ENCODE measurements around the gene SLC13A5.

The SLC13A5 gene

DNA sequence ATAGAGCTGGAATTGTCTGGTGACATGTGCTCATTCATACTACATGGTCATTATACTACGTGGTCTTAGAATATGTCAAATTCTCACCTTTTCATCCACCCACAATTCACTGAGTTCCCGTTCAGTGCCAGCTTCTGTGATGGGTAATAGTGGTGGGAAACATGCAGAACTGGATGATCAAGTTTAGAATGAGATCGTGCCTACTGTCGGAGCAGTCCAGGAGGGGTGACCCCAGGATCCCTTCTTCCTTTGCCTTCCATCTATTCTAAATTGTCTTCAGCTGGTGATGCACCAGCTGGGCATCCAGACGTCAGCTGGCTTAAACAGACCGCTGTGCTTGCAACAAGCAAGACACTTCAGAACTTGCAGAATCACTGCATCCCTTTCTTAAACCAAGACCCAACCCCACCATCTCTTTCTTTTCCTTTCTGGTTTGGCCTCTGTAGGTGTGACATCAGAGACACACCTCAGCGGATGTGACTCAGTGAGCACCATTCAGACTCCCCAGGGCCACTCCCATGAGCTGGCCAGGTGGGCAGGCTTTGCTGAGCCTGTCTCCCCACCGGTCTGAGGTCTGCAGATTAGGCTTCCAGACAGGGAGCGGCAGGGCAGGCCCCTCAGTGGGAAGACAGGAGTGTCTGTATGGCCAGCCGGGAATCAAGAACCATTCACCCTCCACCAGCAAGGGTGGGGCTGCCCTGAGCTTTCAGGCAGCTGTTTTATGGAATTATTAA, 43.5 kb downstream of the SLC13A5 start:
- Histone ChIP-seq H3K4me3 (ENCODE audit: low read depth in 1 of 2, low read length in 1 of 2) (no peak overlapping the region), H3K9me3 (no peaks in the 10 kb centered on the region), H3K27ac (no peak overlapping the region), H3K27me3 (peaks cover 82% of the 10 kb centered on the region), H3K36me3 (no peaks in the 10 kb centered on the region), H3K4me1 (ENCODE audit: control insufficient read depth in 1 of 2, insufficient read depth in 1 of 2, low read depth in 1 of 2, low read length in 1 of 2) (peaks cover 0 to 2% of the 10 kb centered on the region in 2 experiments)
- TF ChIP-seq, protein P1, sequence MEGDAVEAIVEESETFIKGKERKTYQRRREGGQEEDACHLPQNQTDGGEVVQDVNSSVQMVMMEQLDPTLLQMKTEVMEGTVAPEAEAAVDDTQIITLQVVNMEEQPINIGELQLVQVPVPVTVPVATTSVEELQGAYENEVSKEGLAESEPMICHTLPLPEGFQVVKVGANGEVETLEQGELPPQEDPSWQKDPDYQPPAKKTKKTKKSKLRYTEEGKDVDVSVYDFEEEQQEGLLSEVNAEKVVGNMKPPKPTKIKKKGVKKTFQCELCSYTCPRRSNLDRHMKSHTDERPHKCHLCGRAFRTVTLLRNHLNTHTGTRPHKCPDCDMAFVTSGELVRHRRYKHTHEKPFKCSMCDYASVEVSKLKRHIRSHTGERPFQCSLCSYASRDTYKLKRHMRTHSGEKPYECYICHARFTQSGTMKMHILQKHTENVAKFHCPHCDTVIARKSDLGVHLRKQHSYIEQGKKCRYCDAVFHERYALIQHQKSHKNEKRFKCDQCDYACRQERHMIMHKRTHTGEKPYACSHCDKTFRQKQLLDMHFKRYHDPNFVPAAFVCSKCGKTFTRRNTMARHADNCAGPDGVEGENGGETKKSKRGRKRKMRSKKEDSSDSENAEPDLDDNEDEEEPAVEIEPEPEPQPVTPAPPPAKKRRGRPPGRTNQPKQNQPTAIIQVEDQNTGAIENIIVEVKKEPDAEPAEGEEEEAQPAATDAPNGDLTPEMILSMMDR (IDR thresholded peaks at IDR 0.05) = no peak

DNA sequence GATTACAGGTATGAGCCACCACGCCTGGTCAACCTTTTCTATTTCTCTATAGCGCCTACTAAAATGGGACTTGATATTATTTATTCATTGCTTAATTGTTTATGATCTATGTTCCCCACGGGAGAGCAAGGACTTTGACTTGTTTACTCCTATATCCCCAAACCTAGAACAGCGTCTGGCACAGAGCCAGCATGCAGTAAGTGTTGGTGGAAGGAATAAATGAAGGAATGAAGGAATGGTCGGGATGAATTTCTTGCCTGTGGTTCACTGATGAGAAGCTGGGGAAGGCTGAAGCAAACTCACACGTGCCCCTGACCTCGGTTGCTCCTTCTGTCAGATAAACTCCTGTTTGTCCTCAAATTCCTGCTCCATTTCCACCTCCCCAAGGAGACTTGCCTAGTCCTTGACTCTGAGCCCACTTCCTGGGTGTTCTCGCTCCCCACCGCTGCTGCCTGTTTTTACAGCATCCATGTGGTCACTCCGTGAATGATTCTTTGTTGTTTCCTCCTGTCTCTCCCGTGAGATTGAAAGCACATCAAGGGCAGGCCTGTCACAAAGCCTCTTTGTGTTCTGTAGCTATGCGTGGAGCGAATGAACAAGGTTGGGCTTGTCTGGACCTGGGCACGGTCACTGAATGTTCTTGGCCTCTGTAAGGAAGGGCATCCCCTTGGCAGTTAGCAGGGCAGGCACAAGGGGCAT, 44.3 kb downstream of the SLC13A5 start:
- H3K9me3 ChIP-seq = no peaks in the 10 kb centered on the region

DNA sequence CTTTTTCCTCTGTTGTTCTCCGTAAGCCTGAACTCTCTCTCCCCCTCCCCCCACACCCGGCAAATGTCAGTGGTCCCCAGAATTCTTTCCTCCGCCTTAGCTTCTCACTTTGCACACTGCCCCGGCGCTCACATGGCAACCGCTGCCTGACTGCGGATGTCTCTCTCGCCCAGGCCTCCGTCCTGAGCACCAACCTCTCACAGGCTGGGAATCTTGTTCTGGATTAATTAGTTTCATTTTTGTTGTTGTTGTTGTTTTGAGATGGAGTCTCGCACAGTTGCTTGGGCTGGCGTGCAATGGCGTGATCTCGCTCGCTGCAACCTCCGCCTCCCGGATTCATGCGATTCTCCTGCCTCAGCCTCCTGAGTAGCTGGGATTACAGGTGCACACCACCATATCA, 45.0 kb downstream of the SLC13A5 start:
- TF ChIP-seq, protein P1 (IDR thresholded peaks at IDR 0.05) = no peak
- peaks cover 92% of the 10 kb centered on the region for H3K27me3 ChIP-seq
- no peaks in the 10 kb centered on the region for H3K9me3 ChIP-seq
- H3K4me3 ChIP-seq (ENCODE audit: low read depth in 1 of 2, low read length in 1 of 2) = no peak overlapping the region
- H3K4me1 ChIP-seq (ENCODE audit: control insufficient read depth in 1 of 2, insufficient read depth in 1 of 2, low read depth in 1 of 2, low read length in 1 of 2) = peaks cover 0 to 2% of the 10 kb centered on the region in 2 experiments
- H3K36me3 ChIP-seq = no peaks in the 10 kb centered on the region
- no peak overlapping the region for H3K27ac ChIP-seq

More for the DNA sequence above, 44.3 kb downstream of the SLC13A5 start:
- H3K4me3 ChIP-seq (ENCODE audit: low read depth in 1 of 2, low read length in 1 of 2) = no peak overlapping the region
- no peak overlapping the region for H3K27ac ChIP-seq
- peaks cover 86% of the 10 kb centered on the region for H3K27me3 ChIP-seq
- H3K36me3 ChIP-seq = no peaks in the 10 kb centered on the region
- TF ChIP-seq, protein P1 (IDR thresholded peaks at IDR 0.05) = no peak
- peaks cover 0 to 2% of the 10 kb centered on the region in 2 experiments for H3K4me1 ChIP-seq (ENCODE audit: control insufficient read depth in 1 of 2, insufficient read depth in 1 of 2, low read depth in 1 of 2, low read length in 1 of 2)

DNA sequence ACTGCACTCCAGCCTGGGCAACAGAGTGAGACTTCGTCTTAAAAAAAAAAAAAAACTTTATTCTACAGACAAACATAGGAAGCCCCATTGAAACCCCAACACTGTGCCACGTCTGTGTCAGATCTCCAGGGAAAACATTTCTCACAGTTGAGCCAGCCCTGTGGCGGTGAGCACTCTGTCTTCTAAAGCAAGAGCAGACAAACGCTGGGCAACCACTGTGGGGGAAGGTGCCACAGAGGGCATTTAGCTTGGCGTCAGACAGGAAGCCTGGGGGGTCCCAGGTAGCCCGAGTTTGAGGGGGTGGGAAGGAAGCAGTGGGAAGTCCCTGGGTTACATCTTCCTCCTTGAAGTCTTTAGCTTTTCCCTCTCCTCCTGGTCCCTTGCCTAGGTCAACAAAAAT, 45.7 kb downstream of the SLC13A5 start:
- TF ChIP-seq, protein P1 (IDR thresholded peaks at IDR 0.05) = no peak
- Histone ChIP-seq H3K9me3 (no peaks in the 10 kb centered on the region), H3K4me3 (ENCODE audit: low read depth in 1 of 2, low read length in 1 of 2) (no peak overlapping the region), H3K36me3 (no peaks in the 10 kb centered on the region), H3K27ac (no peak overlapping the region), H3K4me1 (ENCODE audit: control insufficient read depth in 1 of 2, insufficient read depth in 1 of 2, low read depth in 1 of 2, low read length in 1 of 2) (peaks cover 0 to 2% of the 10 kb centered on the region in 2 experiments), H3K27me3 (peaks cover 92% of the 10 kb centered on the region)

DNA sequence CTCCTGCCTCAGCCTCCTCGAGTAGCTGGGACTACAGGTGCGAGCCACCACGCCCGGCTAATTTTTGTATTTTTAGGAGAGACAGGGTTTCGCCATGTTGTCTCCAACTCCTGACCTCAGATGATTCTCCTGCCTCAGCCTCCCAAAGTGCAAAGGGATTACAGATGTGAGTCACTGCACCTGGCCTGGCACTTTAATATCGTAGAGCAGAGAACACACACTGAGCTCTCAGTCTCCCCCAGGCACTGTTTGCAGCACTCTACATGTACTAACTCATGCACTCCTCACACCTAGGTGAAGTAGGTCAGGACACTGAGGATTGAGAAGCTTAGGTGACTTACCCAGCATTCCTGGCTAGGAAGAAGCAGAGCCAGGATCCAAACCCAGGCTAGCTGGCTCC, 46.6 kb downstream of the SLC13A5 start:
- no peak overlapping the region for H3K27ac ChIP-seq
- no peaks in the 10 kb centered on the region for H3K36me3 ChIP-seq
- H3K27me3 ChIP-seq = peaks cover 96% of the 10 kb centered on the region
- no peak overlapping the region for H3K4me3 ChIP-seq (ENCODE audit: low read depth in 1 of 2, low read length in 1 of 2)
- H3K4me1 ChIP-seq (ENCODE audit: control insufficient read depth in 1 of 2, insufficient read depth in 1 of 2, low read depth in 1 of 2, low read length in 1 of 2) = peaks cover 2 to 4% of the 10 kb centered on the region in 2 experiments
- TF ChIP-seq, protein P1 (IDR thresholded peaks at IDR 0.05) = no peak
- no peaks in the 10 kb centered on the region for H3K9me3 ChIP-seq

Measured in neutrophil (primary cell).